ENCODE data around the gene CAPG. TPM values are rescaled to one million over a fixed set of nuclear protein-coding genes. Genes with fewer than 3 reads are reported as not detected.

CAPG gene
- total RNA-seq, 1 experiment from 2014 or later = 117 TPM

DNA sequence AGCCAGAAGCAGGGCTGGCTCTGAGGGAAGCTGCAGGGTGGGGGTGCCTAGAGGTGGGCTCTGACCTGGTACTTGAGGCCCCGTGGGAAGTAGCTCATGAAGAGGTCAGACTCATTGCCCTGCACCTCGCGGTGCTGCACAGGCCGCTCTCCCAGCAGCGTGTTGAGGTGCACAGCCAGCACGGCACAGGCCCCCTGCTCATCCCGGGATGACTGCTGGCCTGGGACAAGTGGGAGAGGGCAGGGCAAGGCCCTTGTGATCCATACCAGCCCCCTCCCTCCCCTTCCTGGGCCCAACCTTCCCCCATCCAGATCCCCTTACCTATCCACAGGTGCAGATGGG lies 8.7 kb downstream of the CAPG start:
- H3K36me3 Mint-ChIP-seq = peaks cover 52% of the 10 kb centered on the region
- H3K4me3 Mint-ChIP-seq = no peak overlapping the region
- peaks cover 9% of the 10 kb centered on the region for H3K4me1 Mint-ChIP-seq
- POLR2A ChIA-PET = interaction anchor here (0.8 to 1.5 kb wide), 2 partner anchors 8 to 18 kb away, joined by 3 read pairs; partner anchors contain the start of gene CAPG
- CTCF ChIA-PET = no interaction called here
- DNase-seq (ENCODE audit: low spot score) (no peak), ATAC-seq (no peak)
- H3K27ac Mint-ChIP-seq = no peak overlapping the region
- TF ChIP-seq ZNF263 (CRISPR knock-in tag; IDR thresholded peaks at IDR 0.05; ENCODE audit: low read depth) = no peak
- no peaks in the 10 kb centered on the region for H3K27me3 Mint-ChIP-seq (ENCODE audit: low read depth)
- peaks cover 6% of the 10 kb centered on the region; the same call in 1 of the 2 replicates for H3K9me3 Mint-ChIP-seq

DNA sequence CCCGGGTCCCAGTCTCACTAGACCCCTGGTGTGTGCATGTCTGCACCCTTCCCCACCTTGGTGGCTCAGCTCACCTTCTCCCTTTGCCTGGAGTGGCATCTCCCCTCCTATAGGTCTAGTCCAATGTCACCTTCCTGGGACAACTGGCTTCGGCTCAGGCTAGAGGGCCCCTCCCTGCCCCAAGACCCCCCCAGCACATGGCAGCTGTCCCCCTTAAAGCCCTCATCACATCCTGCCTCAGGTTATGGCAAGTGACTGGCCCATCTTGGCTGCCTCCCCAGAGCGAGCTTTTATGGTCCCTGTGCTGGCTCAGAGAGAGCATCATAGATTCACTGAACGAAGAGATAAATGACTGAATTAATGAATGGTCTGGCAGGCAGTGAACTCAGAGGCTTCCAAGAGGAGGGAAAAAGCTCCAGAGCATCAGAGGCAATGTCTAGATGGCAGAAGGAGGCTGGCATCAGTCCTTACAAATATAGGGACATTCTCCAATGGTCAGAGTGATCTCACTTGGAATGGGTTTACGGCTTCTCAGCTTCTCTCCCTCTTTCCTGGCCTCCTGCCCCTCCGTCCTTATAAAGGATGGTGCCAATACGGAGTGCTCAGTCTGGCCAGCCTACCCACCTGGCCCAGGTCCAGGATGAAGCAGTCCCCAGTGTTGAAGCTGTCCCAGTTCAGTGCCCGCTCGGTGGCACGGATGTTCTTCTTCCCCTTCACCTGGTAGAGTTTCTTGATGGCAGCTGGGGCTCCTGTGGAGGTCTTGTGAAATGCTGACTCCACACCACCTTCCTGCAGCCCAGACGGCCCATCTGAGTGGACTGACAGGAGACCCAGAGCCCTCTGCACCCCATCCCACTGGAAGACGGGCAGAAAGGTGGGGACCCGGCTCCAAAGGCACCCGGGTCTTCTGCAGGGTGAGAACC lies 9.4 kb downstream of the CAPG start:
- ChIA-PET CTCF (no interaction called here), POLR2A (interaction anchor here (0.8 to 1.5 kb wide), 2 partner anchors 9 to 18 kb away, joined by 3 read pairs; partner anchors contain the start of gene CAPG)
- TF ChIP-seq, protein P1, sequence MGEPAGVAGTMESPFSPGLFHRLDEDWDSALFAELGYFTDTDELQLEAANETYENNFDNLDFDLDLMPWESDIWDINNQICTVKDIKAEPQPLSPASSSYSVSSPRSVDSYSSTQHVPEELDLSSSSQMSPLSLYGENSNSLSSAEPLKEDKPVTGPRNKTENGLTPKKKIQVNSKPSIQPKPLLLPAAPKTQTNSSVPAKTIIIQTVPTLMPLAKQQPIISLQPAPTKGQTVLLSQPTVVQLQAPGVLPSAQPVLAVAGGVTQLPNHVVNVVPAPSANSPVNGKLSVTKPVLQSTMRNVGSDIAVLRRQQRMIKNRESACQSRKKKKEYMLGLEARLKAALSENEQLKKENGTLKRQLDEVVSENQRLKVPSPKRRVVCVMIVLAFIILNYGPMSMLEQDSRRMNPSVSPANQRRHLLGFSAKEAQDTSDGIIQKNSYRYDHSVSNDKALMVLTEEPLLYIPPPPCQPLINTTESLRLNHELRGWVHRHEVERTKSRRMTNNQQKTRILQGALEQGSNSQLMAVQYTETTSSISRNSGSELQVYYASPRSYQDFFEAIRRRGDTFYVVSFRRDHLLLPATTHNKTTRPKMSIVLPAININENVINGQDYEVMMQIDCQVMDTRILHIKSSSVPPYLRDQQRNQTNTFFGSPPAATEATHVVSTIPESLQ (CRISPR knock-in tag; IDR thresholded peaks at IDR 0.05) = no peak
- TF ChIP-seq, protein P2, sequence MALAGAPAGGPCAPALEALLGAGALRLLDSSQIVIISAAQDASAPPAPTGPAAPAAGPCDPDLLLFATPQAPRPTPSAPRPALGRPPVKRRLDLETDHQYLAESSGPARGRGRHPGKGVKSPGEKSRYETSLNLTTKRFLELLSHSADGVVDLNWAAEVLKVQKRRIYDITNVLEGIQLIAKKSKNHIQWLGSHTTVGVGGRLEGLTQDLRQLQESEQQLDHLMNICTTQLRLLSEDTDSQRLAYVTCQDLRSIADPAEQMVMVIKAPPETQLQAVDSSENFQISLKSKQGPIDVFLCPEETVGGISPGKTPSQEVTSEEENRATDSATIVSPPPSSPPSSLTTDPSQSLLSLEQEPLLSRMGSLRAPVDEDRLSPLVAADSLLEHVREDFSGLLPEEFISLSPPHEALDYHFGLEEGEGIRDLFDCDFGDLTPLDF (CRISPR knock-in tag; IDR thresholded peaks at IDR 0.05) = no peak
- TF ChIP-seq ZNF416 (CRISPR knock-in tag; IDR thresholded peaks at IDR 0.05) (no peak), ELF4 (CRISPR knock-in tag; IDR thresholded peaks at IDR 0.05; ENCODE audit: low read depth) (no peak), SP1 (CRISPR knock-in tag; conservative IDR thresholded peaks at IDR 0.05) (no peak), MXD4 (CRISPR knock-in tag; IDR thresholded peaks at IDR 0.05; ENCODE audit: borderline replicate concordance) (no peak), NFE2L1 (CRISPR knock-in tag; IDR thresholded peaks at IDR 0.05) (no peak), ZNF232 (CRISPR knock-in tag; IDR thresholded peaks at IDR 0.05) (no peak), ZNF423 (CRISPR knock-in tag; IDR thresholded peaks at IDR 0.05) (no peak), GRHL2 (CRISPR knock-in tag; IDR thresholded peaks at IDR 0.05; ENCODE audit: insufficient replicate concordance, severe bottlenecking) (no peak)
- TF ChIP-seq, protein P3, sequence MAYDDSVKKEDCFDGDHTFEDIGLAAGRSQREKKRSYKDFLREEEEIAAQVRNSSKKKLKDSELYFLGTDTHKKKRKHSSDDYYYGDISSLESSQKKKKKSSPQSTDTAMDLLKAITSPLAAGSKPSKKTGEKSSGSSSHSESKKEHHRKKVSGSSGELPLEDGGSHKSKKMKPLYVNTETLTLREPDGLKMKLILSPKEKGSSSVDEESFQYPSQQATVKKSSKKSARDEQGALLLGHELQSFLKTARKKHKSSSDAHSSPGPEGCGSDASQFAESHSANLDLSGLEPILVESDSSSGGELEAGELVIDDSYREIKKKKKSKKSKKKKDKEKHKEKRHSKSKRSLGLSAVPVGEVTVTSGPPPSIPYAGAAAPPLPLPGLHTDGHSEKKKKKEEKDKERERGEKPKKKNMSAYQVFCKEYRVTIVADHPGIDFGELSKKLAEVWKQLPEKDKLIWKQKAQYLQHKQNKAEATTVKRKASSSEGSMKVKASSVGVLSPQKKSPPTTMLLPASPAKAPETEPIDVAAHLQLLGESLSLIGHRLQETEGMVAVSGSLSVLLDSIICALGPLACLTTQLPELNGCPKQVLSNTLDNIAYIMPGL (CRISPR knock-in tag; IDR thresholded peaks at IDR 0.05) = no peak
- ATAC-seq (no peak), DNase-seq (ENCODE audit: low spot score) (no peak)
- no peak overlapping the region for H3K27ac Mint-ChIP-seq
- H3K4me1 Mint-ChIP-seq = peaks cover 7% of the 10 kb centered on the region
- no peaks in the 10 kb centered on the region for H3K27me3 Mint-ChIP-seq (ENCODE audit: low read depth)
- peaks cover 52% of the 10 kb centered on the region for H3K36me3 Mint-ChIP-seq
- peaks cover 6% of the 10 kb centered on the region; the same call in 1 of the 2 replicates for H3K9me3 Mint-ChIP-seq
- no peak overlapping the region for H3K4me3 Mint-ChIP-seq

DNA sequence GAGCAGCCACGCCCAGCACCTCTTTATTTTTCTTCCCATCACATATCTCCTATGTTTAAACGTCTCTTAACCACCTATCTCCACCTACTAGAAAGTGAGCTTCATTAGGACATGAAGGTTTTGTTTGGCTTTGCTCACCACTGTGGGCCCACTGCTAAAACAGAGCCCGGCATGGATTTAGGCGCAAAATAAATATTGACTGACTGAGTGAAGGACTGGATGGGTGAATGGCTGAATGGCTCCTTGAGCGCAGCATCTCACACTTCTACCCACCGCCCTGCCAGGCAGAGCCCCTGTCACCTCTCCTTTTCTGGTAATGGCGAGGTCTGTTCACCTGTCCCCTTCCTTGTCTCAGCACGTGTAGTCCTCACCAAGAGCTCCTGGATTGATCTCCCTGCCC lies 10.1 kb downstream of the CAPG start:
- H3K4me1 Mint-ChIP-seq = peaks cover 5% of the 10 kb centered on the region
- H3K27me3 Mint-ChIP-seq (ENCODE audit: low read depth) = no peaks in the 10 kb centered on the region
- H3K4me3 Mint-ChIP-seq = no peak overlapping the region
- DNase-seq (ENCODE audit: low spot score) (no peak), ATAC-seq (no peak)
- H3K27ac Mint-ChIP-seq = no peak overlapping the region
- ChIA-PET CTCF (interaction anchor here (0.7 kb wide), 1 partner anchor 40 kb away, joined by 6 read pairs; no protein-coding TSS in a partner anchor), POLR2A (interaction anchor here (0.7 to 1.5 kb wide), 3 partner anchors 19 to 128 kb away, joined by 3 to 7 read pairs (median 4); no protein-coding TSS in a partner anchor)
- peaks cover 6% of the 10 kb centered on the region; the same call in 1 of the 2 replicates for H3K9me3 Mint-ChIP-seq
- peaks cover 53% of the 10 kb centered on the region for H3K36me3 Mint-ChIP-seq
- TF ChIP-seq MXD4 (CRISPR knock-in tag; IDR thresholded peaks at IDR 0.05; ENCODE audit: borderline replicate concordance) = no peak
- TF ChIP-seq ZNF121 (CRISPR knock-in tag; IDR thresholded peaks at IDR 0.05) = no peak
- TF ChIP-seq NFATC4 (CRISPR knock-in tag; IDR thresholded peaks at IDR 0.05) = no peak
- TF ChIP-seq NFE2L1 (CRISPR knock-in tag; IDR thresholded peaks at IDR 0.05) = no peak
- TF ChIP-seq KAT7 (CRISPR knock-in tag; IDR thresholded peaks at IDR 0.05; ENCODE audit: borderline replicate concordance) = no peak
- no peak for TF ChIP-seq ZNF396 (CRISPR knock-in tag; IDR thresholded peaks at IDR 0.05; ENCODE audit: borderline replicate concordance)
- no peak for TF ChIP-seq ZNF232 (CRISPR knock-in tag; IDR thresholded peaks at IDR 0.05)
- TF ChIP-seq, protein P4, sequence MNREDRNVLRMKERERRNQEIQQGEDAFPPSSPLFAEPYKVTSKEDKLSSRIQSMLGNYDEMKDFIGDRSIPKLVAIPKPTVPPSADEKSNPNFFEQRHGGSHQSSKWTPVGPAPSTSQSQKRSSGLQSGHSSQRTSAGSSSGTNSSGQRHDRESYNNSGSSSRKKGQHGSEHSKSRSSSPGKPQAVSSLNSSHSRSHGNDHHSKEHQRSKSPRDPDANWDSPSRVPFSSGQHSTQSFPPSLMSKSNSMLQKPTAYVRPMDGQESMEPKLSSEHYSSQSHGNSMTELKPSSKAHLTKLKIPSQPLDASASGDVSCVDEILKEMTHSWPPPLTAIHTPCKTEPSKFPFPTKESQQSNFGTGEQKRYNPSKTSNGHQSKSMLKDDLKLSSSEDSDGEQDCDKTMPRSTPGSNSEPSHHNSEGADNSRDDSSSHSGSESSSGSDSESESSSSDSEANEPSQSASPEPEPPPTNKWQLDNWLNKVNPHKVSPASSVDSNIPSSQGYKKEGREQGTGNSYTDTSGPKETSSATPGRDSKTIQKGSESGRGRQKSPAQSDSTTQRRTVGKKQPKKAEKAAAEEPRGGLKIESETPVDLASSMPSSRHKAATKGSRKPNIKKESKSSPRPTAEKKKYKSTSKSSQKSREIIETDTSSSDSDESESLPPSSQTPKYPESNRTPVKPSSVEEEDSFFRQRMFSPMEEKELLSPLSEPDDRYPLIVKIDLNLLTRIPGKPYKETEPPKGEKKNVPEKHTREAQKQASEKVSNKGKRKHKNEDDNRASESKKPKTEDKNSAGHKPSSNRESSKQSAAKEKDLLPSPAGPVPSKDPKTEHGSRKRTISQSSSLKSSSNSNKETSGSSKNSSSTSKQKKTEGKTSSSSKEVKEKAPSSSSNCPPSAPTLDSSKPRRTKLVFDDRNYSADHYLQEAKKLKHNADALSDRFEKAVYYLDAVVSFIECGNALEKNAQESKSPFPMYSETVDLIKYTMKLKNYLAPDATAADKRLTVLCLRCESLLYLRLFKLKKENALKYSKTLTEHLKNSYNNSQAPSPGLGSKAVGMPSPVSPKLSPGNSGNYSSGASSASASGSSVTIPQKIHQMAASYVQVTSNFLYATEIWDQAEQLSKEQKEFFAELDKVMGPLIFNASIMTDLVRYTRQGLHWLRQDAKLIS (CRISPR knock-in tag; IDR thresholded peaks at IDR 0.05; ENCODE audit: borderline replicate concordance) = no peak
- no peak for TF ChIP-seq PRRX2 (CRISPR knock-in tag; IDR thresholded peaks at IDR 0.05)
- no peak for TF ChIP-seq OVOL2 (CRISPR knock-in tag; IDR thresholded peaks at IDR 0.05; ENCODE audit: borderline replicate concordance)
- no peak for TF ChIP-seq TEAD4 (CRISPR knock-in tag; IDR thresholded peaks at IDR 0.05)
- TF ChIP-seq FOXK1 (CRISPR knock-in tag; IDR thresholded peaks at IDR 0.05) = no peak

All from WTC11 (cell line).